GM19395 (cell line): Measurements from ENCODE around the gene MYO3B.

Source experiments
- ATAC-seq: cut with Tn5 transposase; IDR thresholded peaks from one replicate; pipeline ENCODE4 v1.9.1; 2021; ENCODE audit warnings: mild to moderate bottlenecking, moderate library complexity; ENCODE audit not compliant: unreplicated experiment

MYO3B gene

GRCh38 chr2:170298115-170298514, 120.2 kb downstream of the MYO3B start:
- peak; percentile 89 for ATAC-seq

DNA sequence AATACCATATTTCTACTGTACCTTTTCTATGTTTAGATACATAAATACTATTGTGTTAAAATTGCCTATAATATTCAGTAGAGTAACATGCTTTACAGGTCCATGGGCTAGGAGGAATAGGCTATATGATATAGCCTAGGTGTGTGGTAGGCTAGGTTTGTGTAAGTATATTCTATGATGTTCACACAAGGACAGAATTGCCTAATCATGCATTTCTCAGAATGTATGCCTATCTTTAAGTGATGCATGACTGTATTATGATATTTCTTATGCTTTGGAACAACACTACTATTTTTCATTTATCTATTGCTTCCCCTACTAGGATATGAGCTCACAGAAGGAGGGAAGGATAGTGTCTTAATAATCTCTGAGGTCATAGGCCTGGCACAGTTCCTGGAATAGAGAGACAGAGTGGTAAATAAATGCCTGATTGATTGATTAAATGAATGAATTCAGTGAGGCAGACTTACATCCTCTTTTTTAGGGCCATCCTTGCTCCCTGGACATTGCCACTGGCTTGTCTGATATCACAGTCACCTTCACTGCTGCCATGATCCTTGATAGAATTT, 121.0 kb downstream of the MYO3B start:
- ATAC-seq = no peak

GRCh38 chr2:170300993-170301392, 123.0 kb downstream of the MYO3B start:
- ATAC-seq = no peak

- no peak for ATAC-seq
These were observed 123.7 kb downstream of the MYO3B start for GRCh38 chr2:170301626-170302025.

DNA sequence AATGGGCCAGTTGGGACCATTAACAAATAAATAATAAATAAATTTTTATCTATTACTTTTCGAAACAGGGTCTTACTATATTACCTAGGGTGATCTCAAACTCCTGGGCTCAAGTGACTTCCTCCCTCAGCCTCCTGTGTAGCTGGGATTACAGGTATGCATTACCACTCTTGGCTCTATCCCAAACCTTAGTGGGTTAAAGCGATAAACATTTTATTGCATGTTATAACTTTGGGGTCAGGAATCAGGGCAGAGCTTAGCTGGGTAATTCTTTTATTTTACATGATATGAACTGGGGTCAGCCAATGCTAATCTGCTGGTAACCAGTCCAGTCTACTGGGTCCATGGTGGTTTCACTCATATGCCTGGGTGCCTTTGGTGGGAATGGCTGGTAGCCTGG, 127.8 kb downstream of the MYO3B start:
- ATAC-seq = no peak

DNA sequence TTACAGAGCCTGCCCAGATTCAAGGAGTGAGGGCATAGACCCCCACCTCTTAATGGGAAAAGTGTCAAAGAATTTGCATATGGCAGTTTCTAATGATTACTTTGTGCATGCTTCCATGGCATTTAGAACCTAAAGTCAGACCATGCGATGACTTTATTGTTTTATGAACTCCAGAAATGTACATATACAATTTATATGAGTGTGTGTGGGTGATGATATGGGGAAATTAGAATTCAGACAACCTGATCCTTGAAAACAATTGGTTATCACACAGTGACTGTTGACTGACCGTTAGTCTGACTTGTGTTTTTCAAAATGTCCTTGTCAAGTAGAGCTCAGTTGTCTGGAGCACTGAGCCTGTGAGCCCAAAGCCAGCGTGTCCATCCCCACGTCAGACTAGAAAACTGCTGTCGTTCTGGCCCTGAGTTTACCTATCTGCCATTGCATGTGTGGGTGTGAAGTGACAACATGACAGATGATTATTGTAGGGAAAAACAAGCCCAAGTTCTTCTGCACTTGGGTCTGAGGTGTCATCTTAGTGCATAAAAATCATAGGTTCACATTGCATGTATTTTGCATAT, 128.4 kb downstream of the MYO3B start:
- no peak for ATAC-seq

DNA sequence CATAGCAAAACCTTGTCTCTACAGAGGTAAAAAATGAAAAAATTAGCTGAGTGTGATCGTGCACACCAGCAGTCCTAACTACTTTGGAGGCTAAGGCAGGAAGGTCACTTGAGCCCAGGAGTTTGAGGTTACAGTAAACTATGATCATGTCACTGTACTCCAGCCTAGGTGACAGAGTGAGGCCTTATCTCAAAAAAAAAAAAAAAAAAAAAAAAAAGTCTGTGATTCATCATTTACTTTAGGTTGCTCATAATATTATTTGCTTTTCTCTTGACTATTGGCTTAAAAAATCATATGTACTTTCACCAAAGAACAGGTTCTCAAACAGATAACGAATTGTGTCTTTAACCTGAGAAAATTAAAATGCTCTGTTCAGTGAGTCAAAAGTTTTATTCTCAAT, 129.1 kb downstream of the MYO3B start:
- no peak for ATAC-seq

DNA sequence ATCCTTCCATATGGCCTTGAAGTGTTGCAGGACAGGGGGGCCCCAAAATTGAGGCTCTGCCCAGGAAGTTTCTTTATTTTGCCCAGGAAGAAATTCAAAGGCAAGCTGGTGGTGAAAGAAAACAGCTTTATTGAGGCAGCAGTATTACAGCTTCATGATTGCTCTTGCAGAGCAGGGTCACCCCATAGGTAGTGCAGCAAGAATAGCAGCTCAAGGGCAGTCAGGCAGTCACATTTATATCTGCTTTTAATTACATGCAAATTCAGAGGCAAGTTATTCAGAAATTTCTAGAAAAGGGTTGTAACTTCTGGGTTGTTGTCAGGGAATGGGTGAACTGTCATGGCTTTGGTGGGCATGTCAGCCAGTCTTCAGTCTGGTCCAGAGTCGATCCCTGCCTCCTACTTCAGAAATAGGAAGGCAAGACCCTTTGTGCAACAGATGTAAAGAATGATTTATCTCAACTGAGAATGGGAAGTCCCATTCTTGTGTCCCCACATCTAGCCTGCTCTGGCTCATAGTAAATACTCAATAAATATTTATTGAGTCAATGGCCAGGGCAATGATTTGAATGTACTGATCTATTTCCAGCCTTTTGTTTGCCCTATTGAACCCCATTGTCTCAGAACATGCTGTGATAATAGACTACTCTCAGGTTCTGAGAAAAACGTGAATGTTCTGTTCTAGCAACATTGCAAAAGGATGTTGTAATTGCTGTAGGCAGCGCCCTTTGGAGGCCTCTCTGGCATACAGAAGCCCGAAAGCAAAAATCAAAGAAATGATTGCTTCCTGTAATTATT, 129.8 kb downstream of the MYO3B start:
- no peak for ATAC-seq

DNA sequence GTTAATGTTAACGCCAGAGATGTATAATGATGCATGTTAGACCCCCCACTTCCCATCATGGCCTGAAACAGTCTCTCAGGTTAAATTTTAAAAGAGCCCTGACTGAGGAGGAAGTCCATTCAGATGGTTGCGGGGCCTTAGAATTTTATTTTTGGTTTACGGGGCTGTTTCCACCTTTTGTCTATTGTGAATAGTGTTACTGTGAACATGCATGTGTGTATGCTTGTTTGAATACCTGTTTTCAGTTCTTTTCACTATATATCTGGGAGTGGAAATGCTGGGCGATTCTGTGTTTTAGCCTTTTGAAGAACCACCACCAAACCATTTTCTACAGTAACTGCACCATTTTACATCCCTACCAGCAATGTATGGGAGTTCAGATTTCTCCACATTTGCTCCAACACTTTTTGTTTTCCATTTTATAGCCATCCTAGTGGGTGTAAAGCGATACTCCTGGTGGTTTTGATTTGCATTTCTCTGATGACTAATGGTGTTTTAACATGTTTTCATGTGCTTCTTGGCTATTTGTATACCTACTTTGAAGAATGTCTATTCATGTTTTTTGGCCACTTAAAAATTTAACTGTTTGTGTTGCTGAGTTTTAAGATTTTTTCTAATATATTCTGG, 133.0 kb downstream of the MYO3B start:
- no peak for ATAC-seq

- no peak for ATAC-seq
These were observed 135.5 kb downstream of the MYO3B start for GRCh38 chr2:170313347-170313991.

DNA sequence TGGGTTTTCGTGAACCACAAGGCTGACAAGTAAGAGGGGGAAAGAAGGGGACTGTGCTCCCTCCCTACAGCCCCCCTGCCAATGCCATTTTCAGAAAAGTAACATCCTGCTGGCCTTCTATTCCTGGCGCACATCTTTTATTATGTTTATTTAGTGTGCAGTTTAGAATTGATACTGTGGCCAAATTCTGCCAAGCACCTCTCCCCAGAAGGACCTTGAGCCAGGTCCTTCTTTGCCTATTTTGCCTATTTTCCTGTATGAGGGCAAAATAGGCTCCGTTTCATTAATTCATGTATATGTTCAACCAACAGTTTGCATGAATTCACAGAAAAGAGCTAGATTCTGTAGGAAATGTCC, 136.0 kb downstream of the MYO3B start:
- no peak for ATAC-seq

DNA sequence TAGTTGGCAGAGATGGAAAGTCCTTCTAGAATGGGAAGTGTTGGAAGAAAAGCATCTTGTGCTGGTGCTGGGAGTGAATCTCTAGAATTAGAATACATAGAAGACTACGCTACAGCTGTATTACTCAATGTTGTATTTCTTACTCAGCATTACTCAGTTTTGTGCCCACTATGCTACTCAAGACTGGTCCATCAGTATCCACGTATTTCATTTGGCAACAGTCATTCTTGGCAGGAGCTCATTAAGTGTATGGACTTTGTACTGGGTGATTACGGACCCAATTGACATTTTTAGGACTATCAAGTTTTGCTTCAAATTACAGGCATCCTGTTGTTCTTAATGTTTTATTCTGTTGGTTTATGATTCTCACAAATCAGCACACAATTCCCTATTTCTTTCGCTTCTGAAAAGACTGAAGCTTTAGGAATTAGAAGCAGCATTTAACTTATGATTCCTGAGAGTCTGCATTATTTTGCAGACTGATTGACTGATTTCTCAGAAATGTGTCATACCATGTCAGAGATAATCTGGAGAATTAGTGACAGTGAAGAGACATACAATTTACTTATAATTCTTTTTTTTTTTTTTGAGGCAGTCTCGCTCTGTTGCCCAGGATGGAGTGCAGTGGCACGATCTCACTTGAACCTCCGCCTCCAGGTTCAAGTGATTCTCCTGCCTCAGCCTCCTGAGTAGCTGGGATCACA, 136.9 kb downstream of the MYO3B start:
- no peak for ATAC-seq

DNA sequence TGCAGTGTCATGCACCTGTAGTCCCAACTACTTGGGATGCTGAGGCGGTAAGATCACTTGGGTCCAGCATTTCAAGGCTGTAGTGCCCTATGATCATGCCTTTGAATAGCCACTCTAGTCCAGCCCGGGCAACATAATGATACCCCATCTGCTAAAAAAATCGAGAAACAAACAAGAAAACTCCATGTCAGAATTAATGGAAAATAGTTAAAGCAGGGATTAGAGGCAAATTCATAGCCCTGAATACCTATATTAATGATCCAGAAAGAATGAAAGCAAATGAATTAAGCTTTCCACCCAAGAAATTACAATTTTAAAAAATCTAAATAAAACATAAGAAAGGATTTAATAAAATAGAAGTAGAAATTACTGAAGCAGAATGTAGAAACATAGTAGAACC, 143.0 kb downstream of the MYO3B start:
- no peak for ATAC-seq

DNA sequence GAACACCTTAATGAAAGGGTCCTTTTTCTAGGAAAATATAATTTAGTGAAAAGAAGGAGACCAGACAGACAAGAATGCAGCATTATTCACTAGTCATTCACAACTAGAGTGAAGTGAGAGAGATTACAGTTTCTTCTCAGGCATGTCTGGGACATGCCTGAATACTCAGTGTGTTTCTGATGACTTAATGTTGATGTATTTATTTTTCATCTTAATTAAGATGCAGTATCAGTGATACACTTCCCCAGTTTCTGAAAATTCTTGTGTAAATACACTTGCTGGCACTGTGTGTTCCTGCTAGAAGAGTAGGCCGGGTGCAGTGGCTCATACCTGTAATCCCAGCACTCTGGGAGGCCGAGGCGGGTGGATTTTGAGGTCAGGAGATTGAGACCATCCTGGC, 143.6 kb downstream of the MYO3B start:
- ATAC-seq = no peak

- no peak for ATAC-seq
These were observed 144.3 kb downstream of the MYO3B start for GRCh38 chr2:170322140-170322766.

DNA sequence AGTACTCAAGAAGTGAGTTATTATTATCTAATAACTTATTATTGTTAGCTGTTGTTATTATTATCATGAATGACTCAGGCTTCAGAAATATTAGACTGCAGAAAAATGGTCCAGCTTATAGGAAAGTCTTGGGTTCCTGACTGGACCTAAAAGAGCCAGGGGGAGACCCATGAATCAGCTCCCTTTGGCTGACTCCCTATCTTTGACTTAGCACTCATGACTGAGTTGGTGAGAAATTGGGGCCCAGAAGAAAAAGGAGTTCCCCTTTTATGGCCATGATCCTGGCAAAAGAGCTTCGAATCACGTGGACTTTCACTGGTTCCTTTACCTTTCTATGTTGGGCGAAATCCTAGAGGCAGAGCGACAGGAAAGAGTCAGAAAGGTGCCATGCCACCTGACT, 145.8 kb downstream of the MYO3B start:
- ATAC-seq = no peak

DNA sequence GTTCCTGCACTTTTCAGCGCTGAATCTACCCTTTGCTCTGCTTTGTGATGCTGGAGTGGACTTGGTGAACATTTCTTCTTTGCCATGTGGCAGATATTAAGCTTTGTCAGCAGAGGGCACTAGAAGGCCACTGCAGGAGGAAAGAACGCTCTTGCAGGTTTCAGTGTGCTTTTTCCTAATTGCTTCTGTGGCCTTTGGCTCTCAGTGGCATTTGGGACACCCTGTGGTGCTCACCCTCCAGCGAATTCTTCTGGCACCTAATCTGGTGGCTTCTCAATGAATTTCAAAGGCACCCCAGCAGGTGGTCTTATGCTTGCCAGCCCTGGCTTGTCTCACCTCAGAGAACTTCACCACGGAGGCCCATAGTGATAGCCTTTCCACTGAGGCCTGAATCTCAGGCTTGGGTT, 146.7 kb downstream of the MYO3B start:
- no peak for ATAC-seq

DNA sequence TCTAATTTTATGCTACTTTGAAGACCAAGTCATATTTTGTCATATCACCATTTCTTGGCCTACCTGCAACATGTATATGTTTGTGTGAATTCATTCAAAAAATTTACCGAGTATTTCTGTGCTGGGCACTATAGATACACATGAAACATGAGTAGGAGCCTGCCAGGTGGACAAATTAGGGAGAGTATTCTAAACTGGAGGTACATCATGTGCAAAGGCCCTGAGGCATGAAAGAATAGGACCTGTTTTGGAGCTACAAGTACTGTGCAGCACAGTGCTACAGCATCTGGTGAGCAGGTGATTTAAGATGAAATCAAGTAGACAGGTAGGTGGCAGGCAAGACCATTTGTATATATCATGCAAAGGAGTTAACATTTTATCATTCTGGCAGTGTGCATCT, 152.9 kb downstream of the MYO3B start:
- ATAC-seq = no peak

- ATAC-seq = no peak
These were observed 154.9 kb downstream of the MYO3B start for GRCh38 chr2:170332676-170333402.

- no peak for ATAC-seq
These were observed 157.4 kb downstream of the MYO3B start for GRCh38 chr2:170335351-170335750.
